MCF 10A (cell line): ENCODE data around the gene TMEM45A. TPM values are rescaled to one million over a fixed set of nuclear protein-coding genes. Genes with fewer than 3 reads are reported as not detected.

ENCODE experiments used
- BruUV-seq: library from RNA; stranded (reverse); fragments of 400-500 nt; replicated peaks from 2 replicates; lab custom pipeline; 2021; lab: Mats Ljungman, UMichigan
- CTCF ChIA-PET: fragments of 300-600 bp; sonication (Branson Sonifier 250); formaldehyde crosslinking; extraction: SDS; loops from one replicate; lab custom pipeline; 2021; ENCODE audit warnings: antibody characterized with exemption, inconsistent platforms; lab: Yijun Ruan, JAX
- POLR2A ChIA-PET: fragments of 300-600, 350-650 bp; sonication (Branson Sonifier 250); formaldehyde crosslinking; extraction: SDS; loops from one replicate; lab custom pipeline; 2020; ENCODE audit warnings: antibody characterized with exemption, inconsistent platforms; lab: Yijun Ruan, JAX
- DNase-seq: peaks from one replicate; pipeline ENCODE4 v3.0.0-alpha.2; 2018; ENCODE audit not compliant: unreplicated experiment
- H3K27ac Mint-ChIP-seq: one replicate; pipeline ENCODE4 v1.8.0; 2022; ENCODE audit warnings: mild to moderate bottlenecking, low read depth, mixed read lengths; ENCODE audit not compliant: unreplicated experiment
- H3K27me3 Mint-ChIP-seq: one replicate; pipeline ENCODE4 v1.8.0; 2022; ENCODE audit warnings: mixed read lengths; ENCODE audit not compliant: insufficient read depth, unreplicated experiment
- H3K36me3 Mint-ChIP-seq: one replicate; pipeline ENCODE4 v1.8.0; 2022; ENCODE audit warnings: mild to moderate bottlenecking, moderate library complexity, mixed read lengths; ENCODE audit not compliant: insufficient read depth, unreplicated experiment
- H3K4me1 Mint-ChIP-seq: one replicate; pipeline ENCODE4 v1.8.0; 2022; ENCODE audit warnings: mixed read lengths; ENCODE audit not compliant: insufficient read depth, unreplicated experiment
- H3K4me3 Mint-ChIP-seq: one replicate; pipeline ENCODE4 v1.8.0; 2022; ENCODE audit warnings: mild to moderate bottlenecking, moderate library complexity, mixed read lengths; ENCODE audit not compliant: unreplicated experiment
- H3K9me3 Mint-ChIP-seq: one replicate; pipeline ENCODE4 v1.8.0; 2022; ENCODE audit warnings: mixed read lengths; ENCODE audit not compliant: unreplicated experiment
- CTCF ChIP-seq: fragments of 200-600 bp; IDR thresholded peaks from one replicate; pipeline ENCODE4 v1.8.0; 2022; ENCODE audit warnings: antibody characterized with exemption, mild to moderate bottlenecking; ENCODE audit not compliant: unreplicated experiment
- intact Hi-C: fragments of 100-400 bp; cut with micrococcal nuclease; formaldehyde crosslinking; loops from 2 replicates; pipeline ENCODE4 v1.14.1; 2022
- total RNA-seq: library from RNA; stranded (reverse); gene quantifications from 2 replicates; pipeline ENCODE4 v1.2.3, GENCODE V29; 2022

TMEM45A gene
- total RNA-seq, 1 experiment from 2014 or later: 4.1 TPM

GRCh38 chr3:100516232-100516631 lies 23.8 kb downstream of the TMEM45A start:
- no TSS peak for BruUV-seq
- Mint-ChIP-seq H3K4me1 (peaks cover 11% of the 10 kb centered on the region), H3K27me3 (no peaks in the 10 kb centered on the region), H3K4me3 (no peak overlapping the region), H3K27ac (no peak overlapping the region), H3K9me3 (no peaks in the 10 kb centered on the region), H3K36me3 (no peaks in the 10 kb centered on the region)
- no peak for TF ChIP-seq CTCF
- CTCF ChIA-PET: interaction anchor here (0.7 to 1.2 kb wide), 2 partner anchors 13 kb away, joined by 4 read pairs; no protein-coding TSS in a partner anchor
- intact Hi-C loops: no loop called here
- POLR2A ChIA-PET: no interaction called here
- no peak for DNase-seq

GRCh38 chr3:100516838-100517237 lies 24.4 kb downstream of the TMEM45A start:
- BruUV-seq: no TSS peak

GRCh38 chr3:100517276-100517675 lies 24.9 kb downstream of the TMEM45A start:
- POLR2A ChIA-PET: no interaction called here
- no peak overlapping the region for H3K27ac Mint-ChIP-seq
- H3K27me3 Mint-ChIP-seq: no peaks in the 10 kb centered on the region
- no peaks in the 10 kb centered on the region for H3K9me3 Mint-ChIP-seq
- CTCF ChIA-PET: interaction anchor here (0.6 kb wide), 1 partner anchor 14 kb away, joined by 4 read pairs; no protein-coding TSS in a partner anchor
- peaks cover 16% of the 10 kb centered on the region for H3K4me1 Mint-ChIP-seq
- DNase-seq: no peak
- no TSS peak for BruUV-seq
- no peak overlapping the region for H3K4me3 Mint-ChIP-seq
- intact Hi-C loops: no loop called here
- H3K36me3 Mint-ChIP-seq: no peaks in the 10 kb centered on the region
- no peak for TF ChIP-seq CTCF

More at GRCh38 chr3:100516838-100517237, 24.4 kb downstream of the TMEM45A start:
- no peak overlapping the region for H3K4me3 Mint-ChIP-seq
- no peaks in the 10 kb centered on the region for H3K9me3 Mint-ChIP-seq
- intact Hi-C loops: no loop called here
- no peak overlapping the region for H3K27ac Mint-ChIP-seq
- ChIA-PET CTCF (interaction anchor here (0.6 to 0.7 kb wide), 2 partner anchors 12 to 14 kb away, joined by 4 read pairs; no protein-coding TSS in a partner anchor), POLR2A (no interaction called here)
- DNase-seq: no peak
- no peaks in the 10 kb centered on the region for H3K27me3 Mint-ChIP-seq
- peaks cover 15% of the 10 kb centered on the region for H3K4me1 Mint-ChIP-seq
- no peak for TF ChIP-seq CTCF
- no peaks in the 10 kb centered on the region for H3K36me3 Mint-ChIP-seq

- H3K9me3 Mint-ChIP-seq: no peaks in the 10 kb centered on the region
- no peak overlapping the region for H3K4me3 Mint-ChIP-seq
- no TSS peak for BruUV-seq
- CTCF ChIA-PET: interaction anchor here (0.6 kb wide), 1 partner anchor 1342 kb away, joined by 4 read pairs; no protein-coding TSS in a partner anchor
- intact Hi-C loops: no loop called here
- no peak for DNase-seq
- H3K36me3 Mint-ChIP-seq: no peaks in the 10 kb centered on the region
- TF ChIP-seq CTCF: no peak
- H3K27ac Mint-ChIP-seq: no peak overlapping the region
- POLR2A ChIA-PET: no interaction called here
- H3K4me1 Mint-ChIP-seq: peaks cover 16% of the 10 kb centered on the region
- no peaks in the 10 kb centered on the region for H3K27me3 Mint-ChIP-seq
Observed at GRCh38 chr3:100518244-100518643, 25.8 kb downstream of the TMEM45A start.
